PC-3 (cell line): ENCODE data around the gene ASCL4.

Experiments used
- EZH2 ChIP-seq: fragments of 300-600 bp; sonication (generic); IDR thresholded peaks from one replicate; pipeline ENCODE4 v1.6.1; 2017; ENCODE audit warnings: antibody characterized with exemption, mild to moderate bottlenecking, low read length; ENCODE audit not compliant: unreplicated experiment
- EZH2phosphoT487 ChIP-seq: fragments of 300-600 bp; sonication (generic); IDR thresholded peaks from 2 replicates; pipeline ENCODE4 v1.6.1; 2018; ENCODE audit warnings: mild to moderate bottlenecking, antibody characterized with exemption, low read length, borderline replicate concordance
- TF ChIP-seq, protein P1 (sequence below): fragments of 300-600 bp; sonication (generic); conservative IDR thresholded peaks from 2 replicates; pipeline ENCODE4 v1.5.1; 2017; ENCODE audit warnings: antibody characterized with exemption, low read depth, mild to moderate bottlenecking, low read length

DNA sequence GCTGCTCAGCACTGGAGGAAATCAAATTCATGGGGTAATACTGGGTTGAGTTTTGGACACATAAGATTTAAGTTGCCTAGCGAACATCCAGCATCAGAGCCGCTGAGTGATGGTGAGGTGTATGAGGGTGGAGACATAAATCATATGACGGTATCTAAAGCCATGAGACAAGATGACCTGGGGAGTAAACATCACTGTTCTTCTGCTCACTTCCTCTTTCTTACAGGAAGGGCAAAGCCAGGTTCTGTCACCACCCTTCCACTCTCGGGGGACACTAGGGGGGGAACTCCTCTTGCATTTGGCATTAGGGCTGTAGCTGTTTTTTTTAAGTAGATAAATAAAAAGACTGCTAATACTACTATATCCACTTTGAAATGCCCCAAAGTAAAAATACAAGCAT is 37.6 kb upstream of the ASCL4 start:
- TF ChIP-seq EZH2 (no peak), EZH2phosphoT487 (no peak)
- TF ChIP-seq, protein P1, sequence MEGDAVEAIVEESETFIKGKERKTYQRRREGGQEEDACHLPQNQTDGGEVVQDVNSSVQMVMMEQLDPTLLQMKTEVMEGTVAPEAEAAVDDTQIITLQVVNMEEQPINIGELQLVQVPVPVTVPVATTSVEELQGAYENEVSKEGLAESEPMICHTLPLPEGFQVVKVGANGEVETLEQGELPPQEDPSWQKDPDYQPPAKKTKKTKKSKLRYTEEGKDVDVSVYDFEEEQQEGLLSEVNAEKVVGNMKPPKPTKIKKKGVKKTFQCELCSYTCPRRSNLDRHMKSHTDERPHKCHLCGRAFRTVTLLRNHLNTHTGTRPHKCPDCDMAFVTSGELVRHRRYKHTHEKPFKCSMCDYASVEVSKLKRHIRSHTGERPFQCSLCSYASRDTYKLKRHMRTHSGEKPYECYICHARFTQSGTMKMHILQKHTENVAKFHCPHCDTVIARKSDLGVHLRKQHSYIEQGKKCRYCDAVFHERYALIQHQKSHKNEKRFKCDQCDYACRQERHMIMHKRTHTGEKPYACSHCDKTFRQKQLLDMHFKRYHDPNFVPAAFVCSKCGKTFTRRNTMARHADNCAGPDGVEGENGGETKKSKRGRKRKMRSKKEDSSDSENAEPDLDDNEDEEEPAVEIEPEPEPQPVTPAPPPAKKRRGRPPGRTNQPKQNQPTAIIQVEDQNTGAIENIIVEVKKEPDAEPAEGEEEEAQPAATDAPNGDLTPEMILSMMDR, result no peak
